GM18502 (cell line): Measurements from ENCODE around the gene SYNJ1.

ENCODE experiments used
- ATAC-seq: cut with Tn5 transposase; IDR thresholded peaks from one replicate; pipeline ENCODE4 v1.9.1; 2021; ENCODE audit warnings: mild to moderate bottlenecking; ENCODE audit not compliant: unreplicated experiment, poor library complexity

SYNJ1 gene

DNA sequence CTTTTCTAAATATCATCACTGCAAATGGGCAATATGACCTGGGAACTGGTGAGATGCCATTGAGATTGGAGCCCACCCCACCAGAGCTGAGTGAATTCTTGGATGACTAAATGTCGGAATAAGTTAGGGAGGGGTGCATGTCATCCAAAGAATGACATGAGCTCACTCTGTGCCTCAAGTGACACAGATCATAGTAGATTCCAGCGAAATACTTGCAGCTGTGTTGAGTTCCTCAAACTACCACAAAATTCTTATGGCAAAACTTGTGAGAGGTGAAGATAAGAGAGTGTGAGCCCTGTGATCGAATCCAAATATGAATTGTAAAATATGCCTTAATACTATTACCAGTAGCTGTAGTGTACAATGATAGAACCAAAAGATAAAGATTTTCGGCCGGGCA lies 140.2 kb downstream of the SYNJ1 start:
- ATAC-seq, result no peak

DNA sequence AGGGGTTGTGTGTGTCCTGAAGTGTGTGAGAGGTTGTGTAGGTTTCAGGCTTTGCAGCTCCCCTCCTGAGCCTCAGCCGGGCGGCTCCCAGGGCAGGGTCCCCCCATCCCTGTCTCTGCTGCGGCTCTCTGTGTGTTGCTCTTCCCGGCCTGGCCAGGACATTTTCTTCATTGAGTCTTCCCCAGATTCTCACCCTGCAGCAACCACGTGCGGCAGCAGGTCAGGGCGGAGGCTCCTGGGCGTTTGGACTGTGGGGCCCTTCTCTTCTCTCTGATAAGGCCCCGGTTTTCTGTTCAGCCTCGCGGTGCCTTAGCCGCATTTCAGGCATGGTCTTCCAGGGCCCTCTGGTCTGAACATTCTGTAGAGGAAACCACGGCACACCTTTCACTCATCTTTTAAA lies 140.7 kb downstream of the SYNJ1 start:
- ATAC-seq, result no peak

DNA sequence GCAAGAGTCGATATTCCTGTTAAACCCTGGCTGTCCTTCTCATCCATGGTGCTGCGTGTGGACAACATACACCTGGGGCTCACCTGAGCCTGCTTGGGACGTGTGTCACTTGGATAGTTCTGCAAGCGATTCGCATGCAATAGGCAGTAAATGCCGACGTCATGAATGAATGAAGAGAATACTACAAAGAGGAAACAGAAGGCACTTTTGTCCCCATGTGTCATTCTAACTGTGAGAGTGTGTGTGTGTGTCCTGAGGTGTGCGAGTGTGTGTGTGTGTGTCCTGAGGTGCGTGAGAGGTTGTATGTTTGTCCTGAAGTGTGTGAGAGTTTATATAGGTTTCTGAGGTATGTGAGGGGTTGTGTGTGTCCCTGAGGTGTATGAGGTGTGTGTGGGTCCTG lies 141.8 kb downstream of the SYNJ1 start:
- ATAC-seq, result no peak

DNA sequence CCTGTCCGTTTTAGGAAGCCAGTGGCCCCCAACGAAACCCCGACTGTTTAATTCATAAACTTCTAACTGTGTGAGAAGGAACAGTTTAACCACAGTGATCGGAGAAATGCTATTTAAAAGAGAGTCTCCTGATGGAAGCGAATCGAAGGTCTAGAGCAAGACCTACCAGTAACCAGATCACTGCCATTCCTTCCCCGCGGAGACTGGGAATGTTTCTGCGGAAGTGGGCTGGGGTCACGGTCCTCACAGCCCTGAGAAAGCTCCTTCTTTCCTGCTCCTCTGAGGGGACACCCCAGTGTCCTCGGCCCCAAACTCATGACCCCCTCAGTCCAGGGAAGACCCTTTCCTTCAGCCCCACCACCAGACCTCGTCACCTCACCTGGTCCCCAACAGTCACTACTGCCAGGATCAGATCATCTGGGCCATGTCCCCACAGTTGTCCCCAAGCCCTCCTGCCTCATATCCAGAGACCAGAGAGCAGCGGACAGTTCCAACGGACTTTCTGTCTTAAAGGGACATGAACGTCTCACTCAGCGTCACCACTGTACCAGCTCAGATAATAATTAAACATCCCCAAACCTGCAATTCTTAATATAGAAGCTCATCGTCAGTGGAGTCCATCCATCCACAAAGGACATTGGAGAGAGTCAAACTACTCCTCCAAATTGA lies 142.6 kb downstream of the SYNJ1 start, which contains the start of gene TCP10L:
TSS of gene TCP10L (minus strand) at position 482 of the 669 bp plus-strand sequence. CDS start 1,219 bp downstream, outside the sequence.
- ATAC-seq, result no peak

DNA sequence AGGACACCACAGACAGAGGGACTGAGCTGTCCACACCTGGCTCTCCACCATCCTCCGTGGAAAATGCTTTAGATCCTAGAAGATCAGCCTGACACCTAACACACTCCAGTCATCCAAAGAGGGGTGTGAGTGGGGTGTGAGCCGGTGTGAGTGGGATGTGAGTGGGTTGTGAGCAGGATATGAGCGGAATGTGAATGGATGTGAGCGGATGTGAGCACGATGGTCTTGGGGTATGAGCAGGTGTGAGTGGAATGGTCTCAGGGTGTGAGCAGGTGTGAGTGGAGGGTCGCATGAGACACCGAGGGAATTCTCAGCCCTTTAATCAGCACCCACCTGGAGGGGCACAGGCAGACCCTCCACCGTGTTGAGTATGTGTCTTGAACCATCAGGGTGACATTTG lies 143.3 kb downstream of the SYNJ1 start:
- ATAC-seq, result no peak

DNA sequence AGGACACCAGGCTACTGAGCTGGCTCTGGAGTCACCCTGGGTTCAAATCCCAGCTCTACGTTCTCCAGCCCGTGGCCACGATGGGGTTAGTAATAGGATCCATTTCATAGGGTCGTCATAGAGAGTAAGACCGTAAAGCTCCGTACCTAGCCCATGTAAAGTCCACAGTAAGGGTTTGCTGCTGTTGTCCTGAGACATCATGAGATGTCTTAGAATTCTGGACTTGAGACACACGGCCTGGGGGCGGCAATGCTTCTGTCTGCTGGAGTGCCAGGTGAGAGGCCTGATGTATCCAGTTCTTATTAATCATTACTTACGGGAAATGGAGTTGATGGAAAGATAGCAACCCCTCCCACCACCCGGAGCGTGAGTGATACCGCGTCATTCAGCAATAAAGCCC lies 146.1 kb downstream of the SYNJ1 start:
- ATAC-seq, result no peak

DNA sequence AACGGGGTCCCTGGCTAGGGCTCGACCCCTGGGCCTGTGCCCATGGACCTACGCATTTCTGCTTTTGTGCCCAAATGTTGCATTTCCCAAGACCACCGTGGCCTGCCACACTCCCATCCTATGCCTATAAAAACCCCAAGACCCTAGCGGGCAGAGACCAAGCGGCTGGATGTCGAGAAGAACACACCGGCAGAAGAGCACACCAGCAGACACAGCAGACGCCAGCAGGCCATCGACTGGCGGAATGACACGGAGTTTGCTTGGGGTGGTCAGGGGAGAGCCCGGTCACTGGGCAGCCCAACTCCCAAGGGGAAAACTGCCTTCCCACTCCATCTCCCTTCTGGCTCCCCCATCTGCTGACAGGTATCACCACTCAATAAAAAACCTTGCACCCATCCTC lies 146.9 kb downstream of the SYNJ1 start:
- no peak for ATAC-seq
